Measurements from ENCODE around the gene DENND5B.
"Not testable (repeated sequence)": the region's sequence is repeated elsewhere in the genome, so short reads cannot be mapped to it uniquely, and the experiment has no call there.

The DENND5B gene

DNA sequence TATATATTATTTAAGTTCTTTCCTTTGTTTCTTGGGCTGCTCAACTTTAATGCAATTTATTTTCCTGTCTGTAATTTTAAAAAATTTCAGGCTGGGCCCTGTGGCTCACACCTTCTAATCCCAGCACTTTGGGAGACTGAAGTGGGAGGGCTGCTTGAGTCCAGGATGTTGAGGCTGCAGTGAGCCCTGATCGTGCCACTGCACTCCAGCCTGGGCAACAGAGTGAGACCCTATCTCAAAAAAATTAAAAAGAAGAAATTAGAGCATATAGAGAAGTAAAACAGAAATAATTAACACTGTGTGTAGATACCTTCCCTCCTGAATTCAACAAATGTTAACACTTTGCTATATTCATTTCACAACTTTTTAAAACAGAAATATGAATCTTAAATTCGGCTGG is 74.2 kb downstream of the DENND5B start:
- TF ChIP-seq, protein P1, sequence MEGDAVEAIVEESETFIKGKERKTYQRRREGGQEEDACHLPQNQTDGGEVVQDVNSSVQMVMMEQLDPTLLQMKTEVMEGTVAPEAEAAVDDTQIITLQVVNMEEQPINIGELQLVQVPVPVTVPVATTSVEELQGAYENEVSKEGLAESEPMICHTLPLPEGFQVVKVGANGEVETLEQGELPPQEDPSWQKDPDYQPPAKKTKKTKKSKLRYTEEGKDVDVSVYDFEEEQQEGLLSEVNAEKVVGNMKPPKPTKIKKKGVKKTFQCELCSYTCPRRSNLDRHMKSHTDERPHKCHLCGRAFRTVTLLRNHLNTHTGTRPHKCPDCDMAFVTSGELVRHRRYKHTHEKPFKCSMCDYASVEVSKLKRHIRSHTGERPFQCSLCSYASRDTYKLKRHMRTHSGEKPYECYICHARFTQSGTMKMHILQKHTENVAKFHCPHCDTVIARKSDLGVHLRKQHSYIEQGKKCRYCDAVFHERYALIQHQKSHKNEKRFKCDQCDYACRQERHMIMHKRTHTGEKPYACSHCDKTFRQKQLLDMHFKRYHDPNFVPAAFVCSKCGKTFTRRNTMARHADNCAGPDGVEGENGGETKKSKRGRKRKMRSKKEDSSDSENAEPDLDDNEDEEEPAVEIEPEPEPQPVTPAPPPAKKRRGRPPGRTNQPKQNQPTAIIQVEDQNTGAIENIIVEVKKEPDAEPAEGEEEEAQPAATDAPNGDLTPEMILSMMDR (conservative IDR thresholded peaks at IDR 0.05): no peak
- peak overlapping the region; percentile 86 for H3K27ac ChIP-seq

DNA sequence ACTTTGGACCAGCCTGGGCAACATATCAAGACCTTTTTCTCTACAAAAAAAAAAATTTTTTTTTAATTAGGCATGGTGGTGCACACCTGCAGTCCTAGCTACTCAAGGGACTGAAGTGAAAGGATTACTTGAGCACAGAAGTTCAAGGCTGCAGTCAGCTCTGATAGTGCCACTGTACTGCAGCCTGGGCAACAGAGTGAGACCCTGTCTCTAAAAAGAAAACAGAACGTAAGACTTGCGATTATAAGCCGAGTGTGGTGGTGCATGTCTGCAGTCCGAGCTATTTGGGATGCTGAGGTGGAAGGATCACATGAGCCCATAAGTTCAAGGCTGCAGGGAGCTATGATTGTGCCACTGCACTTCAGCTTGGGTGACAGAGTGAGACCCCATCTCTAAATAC is 76.0 kb downstream of the DENND5B start:
- H3K27ac ChIP-seq: no peak overlapping the region
- TF ChIP-seq, protein P1 (conservative IDR thresholded peaks at IDR 0.05): no peak

DNA sequence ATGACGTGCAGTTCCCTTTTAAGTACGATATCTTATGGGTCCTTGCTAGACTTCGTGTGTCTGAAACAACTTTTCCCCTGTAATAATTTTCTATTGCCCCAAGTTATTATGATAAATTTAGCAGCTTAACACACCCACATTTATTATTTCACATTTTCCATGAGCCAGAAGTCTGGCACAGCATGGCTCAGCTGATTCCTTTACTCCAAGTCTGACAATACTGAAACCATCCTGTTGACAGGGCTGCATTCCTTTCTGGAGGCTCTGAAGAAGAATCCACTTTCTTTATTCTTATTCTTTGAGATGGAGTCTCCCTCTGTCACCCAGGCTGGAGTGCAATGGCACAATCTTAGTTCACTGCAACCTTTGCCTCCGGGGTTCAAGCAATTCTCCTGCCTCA is 80.9 kb downstream of the DENND5B start:
- TF ChIP-seq, protein P1 (conservative IDR thresholded peaks at IDR 0.05): no peak
- no peak overlapping the region for H3K27ac ChIP-seq

DNA sequence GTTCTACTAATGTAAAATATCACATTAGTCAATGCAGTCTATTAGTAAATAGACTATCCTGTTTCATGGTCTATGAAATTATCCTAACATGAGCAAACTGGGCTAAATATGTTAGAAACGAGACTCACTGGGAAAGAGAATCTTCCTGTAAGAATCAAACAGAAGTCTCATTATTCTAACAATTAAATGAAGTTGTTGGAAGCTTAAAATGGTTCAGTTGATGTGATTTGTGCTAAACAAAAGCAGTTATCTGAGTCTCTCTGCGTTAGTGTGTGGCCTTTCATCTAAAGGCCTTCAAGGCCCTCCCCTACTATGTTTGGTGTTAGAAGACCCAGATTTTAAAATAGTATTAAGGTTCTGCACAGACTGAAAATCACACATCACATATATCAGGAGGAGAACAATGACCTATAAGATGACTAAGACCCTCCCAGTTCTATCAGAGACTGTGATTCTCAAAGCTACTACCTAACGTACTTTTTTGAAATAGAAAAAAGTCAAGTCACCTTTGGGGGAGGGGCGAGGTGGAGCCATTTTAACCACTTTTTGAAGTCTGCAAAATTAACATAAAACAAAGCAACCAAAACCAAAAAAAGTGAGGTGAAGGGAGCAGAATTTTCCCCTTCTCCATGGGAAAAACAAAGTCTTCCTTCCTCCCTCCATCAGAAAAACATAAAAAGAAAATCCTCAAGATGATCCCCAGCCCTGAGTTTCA is 82.3 kb downstream of the DENND5B start:
- no peak overlapping the region for H3K27ac ChIP-seq
- TF ChIP-seq, protein P1 (conservative IDR thresholded peaks at IDR 0.05): no peak

DNA sequence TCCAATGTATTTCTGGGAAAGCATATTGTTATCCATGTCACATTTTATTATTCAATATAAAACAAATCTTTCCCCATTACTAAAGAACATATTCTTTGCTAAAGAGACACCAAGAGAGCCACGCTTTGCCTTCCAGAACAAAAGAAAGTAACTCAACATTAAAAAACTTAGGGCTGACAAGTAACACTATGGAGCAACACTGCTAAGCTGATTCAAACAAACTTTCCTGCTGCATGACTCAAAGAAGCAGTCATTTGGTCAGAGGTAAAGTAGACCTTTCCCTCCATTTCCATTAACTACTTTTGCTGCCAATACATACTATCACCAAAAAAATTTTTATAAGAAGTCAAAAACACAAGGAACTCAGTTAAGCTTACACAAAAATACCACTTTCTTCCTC is 83.0 kb downstream of the DENND5B start:
- TF ChIP-seq, protein P1 (conservative IDR thresholded peaks at IDR 0.05): no peak
- H3K27ac ChIP-seq: no peak overlapping the region

DNA sequence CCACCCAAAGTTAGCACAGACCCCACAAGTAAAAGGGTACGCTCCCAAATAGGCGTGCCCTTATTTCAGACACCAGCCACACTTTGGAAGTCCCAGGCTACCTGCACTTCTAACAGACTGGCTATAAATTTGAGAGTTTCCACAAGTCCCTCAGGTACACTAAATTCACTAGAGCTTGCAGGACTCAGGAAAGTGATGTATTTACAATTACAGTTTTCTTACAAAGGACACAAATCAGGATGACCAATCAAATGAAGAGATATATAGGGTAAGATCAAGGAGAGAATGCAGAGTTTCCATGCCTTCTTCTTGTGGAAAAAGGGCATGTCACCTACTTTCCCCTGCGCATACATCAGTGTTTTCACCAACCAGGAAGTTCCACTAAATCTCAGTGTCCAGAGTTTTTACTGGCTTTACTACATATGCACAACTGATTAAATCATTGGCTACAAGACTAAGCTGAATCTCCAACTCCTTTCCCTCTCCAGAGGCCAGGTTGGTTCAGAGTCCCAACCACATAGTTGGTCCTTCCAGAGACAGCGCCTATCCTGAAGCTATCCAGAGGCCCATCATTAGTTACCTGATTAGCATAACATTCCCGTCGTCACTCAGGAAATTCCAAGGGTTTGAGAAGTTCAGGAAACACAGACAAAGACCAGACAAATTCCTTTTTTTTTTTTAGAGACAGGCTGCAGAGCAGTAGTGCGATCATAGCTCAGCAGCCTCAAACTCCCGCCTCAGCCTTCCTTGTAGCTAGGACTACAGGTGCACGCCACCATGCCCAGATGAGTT is 84.2 kb downstream of the DENND5B start:
- TF ChIP-seq, protein P1 (conservative IDR thresholded peaks at IDR 0.05): no peak
- no peak overlapping the region for H3K27ac ChIP-seq

DNA sequence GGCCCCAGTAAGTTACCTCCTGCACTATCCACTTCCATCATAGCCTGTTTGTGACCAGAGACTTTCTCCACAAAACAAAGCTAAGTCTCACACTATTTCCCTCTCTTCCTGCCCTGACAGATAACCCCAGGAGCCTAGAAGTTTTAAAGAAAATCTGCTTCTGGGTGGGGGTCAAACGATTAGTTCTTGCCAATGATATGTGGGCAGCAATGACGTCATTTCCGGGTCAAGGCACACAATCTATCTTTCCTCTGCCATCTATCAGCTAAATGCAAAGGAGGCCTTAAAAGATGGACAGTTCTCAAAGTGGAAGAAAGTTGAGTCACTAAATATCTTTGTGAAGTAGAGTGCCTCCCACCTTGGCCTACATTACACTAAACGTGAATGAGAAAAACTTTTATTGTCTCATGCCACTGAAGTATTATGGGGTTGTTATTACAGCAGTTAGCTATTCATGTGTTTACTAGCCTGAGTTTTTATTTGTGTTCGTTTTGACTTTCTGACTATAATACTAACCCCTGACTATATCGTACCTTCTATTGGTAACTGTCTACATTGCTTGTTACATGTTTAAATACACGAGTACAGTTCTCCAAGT is 86.2 kb downstream of the DENND5B start:
- TF ChIP-seq, protein P1 (conservative IDR thresholded peaks at IDR 0.05): no peak
- peak overlapping the region; percentile 56; the same call in 1 of the 2 replicates for H3K27ac ChIP-seq

DNA sequence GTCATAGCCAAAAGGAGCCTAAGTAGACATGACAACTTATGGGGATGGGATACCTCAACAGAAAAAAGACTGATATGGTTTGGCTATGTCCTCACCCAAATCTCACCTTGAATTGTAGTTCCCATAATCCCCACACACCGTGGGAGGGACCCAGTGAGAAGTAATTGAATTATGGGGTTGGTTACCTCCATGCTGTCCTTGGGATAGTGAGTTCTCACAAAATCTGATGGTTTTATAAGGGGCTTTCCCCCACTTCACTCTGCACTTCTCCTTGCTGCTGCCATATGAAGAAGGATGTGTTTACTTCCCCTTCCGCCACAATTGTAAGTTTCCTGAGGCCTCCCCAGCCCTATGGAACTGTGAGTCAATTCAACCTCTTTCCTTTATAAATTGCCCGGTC is 89.9 kb downstream of the DENND5B start:
- not testable (repeated sequence) for H3K27ac ChIP-seq
